Activated CD4-positive, alpha-beta T cell treated with anti-CD3 and anti-CD28 coated beads, Interleukin-2, amount 50 U/mL, for 4 hours (primary cell): Measurements from ENCODE around the gene FYN.
"Not testable (repeated sequence)": the region's sequence is repeated elsewhere in the genome, so short reads cannot be mapped to it uniquely, and the experiment has no call there.

Experiments used
- DNase-seq, 2 experiments: peaks; one replicate each; pipeline ENCODE4 v3.0.0-alpha.2; 2020

FYN gene

GRCh38 chr6:111873178-111874024 lies at the start of gene FYN:
Gene FYN, minus strand, starts transcription at chr6:111873452. Its CDS starts 153,401 bp downstream, at chr6:111720051.
- peak; percentile 99 to 100 for DNase-seq

GRCh38 chr6:111922454-111923297 lies 49.4 kb upstream of the FYN start:
- DNase-seq: no peak

GRCh38 chr6:111921103-111921502 lies 47.9 kb upstream of the FYN start:
- no peak for DNase-seq

GRCh38 chr6:111920578-111920977 lies 47.3 kb upstream of the FYN start:
- no peak for DNase-seq

- no peak for DNase-seq
These were observed 45.6 kb upstream of the FYN start for GRCh38 chr6:111918825-111919224.

GRCh38 chr6:111916747-111917146 lies 43.5 kb upstream of the FYN start:
- DNase-seq: no peak

DNA sequence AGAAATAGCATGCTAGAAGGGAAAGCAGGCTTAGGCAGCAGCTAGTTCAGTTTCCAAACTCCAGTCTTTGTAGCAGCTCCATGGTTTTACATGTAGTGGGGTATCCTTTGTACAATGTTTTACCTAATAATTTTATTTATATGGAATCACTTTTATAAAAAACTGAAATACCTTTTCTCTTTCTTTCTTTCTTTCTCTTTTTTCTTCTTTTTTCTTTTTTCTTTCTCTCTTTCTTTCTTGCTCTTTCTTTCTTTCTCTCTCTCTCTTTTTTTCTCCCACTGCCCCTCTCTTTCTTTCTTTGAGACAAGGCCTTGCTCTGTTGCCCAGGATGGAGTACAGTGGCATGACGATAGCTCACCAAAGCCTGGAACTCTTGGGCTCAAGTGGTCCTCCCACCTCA lies 41.4 kb upstream of the FYN start:
- no peak for DNase-seq

- no peak for DNase-seq
These were observed 39.7 kb upstream of the FYN start for GRCh38 chr6:111912904-111913303.

DNA sequence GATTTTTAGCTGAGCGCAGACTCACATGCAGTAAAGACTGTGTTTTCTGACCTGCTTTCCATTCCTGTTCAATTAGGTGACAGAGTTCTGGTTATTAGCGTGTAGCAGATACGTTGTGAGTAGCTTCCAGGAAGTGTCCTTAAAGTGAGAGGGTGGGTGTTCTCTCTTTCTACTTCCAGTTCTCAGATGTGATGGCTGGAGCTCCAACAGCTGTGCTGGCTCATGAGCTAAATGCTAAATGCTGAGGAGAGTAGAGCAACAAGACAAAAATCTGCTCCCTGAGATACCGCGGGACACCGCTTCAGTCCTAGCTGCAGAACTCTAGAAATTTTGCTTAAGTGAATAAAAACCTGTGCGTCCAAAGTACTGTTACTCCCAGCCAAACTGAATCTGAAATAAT lies 38.2 kb upstream of the FYN start:
- no peak for DNase-seq

DNA sequence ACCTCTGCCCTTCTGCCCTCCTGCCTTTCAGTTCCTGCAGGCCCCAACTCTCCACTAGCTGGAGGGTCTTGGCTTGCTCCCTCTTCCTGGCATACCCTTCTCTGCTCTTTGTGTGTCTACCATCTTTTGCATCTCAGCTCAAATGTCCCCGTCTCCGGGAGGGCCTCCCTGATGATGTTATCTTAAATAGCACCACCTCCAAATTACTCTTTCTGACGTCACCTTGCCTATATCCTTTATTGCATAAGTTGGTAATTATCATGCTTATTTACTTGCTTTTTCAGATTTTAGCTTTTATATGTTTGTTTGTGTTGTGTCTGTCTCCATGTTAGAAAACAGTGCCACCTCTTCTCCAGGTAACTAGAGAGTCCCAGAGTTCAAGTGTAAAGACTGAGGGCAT lies 36.0 kb upstream of the FYN start:
- no peak for DNase-seq

GRCh38 chr6:111908365-111908764 lies 35.1 kb upstream of the FYN start:
- DNase-seq: not testable (repeated sequence)

GRCh38 chr6:111900735-111901134 lies 27.5 kb upstream of the FYN start:
- DNase-seq: no peak

DNA sequence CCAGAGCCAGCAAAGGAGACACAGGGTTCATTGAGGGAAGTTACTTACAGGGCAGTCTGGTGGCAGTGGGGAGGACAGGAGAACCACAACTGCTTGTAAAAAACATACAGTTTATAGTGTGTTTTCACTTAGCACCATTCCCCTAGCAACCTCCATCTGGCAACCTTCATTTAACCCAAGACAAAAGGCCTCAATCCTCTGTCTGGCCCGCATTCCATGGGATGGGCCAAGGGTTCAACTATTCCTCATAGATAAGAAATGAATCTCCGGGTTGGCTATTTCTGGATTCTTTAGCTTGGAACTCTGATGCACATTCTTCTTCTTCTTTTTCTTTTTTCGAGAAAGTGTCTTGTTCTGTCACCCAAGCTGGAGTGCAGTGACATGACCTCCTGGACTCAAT lies 26.3 kb upstream of the FYN start:
- DNase-seq: no peak

DNA sequence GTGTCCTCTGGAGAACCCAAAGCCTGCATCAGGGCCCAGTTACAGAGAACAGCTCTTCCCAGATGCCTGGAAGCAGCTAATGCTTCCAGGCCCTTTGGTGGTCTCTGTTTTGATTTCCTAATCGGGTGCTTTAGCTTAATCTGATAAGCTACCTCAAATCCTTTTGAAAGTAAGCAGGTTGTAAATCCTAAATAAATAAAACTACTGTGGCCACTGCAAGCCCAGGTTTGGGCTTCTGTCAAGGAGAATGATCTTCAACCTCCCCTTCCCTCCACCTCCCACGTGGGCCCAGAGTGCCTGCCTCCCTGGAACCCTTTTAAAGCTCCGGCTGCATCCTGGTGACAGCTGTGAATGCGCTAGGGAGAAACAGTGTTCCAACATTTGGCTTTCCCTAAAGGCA lies 25.2 kb upstream of the FYN start:
- no peak for DNase-seq

DNA sequence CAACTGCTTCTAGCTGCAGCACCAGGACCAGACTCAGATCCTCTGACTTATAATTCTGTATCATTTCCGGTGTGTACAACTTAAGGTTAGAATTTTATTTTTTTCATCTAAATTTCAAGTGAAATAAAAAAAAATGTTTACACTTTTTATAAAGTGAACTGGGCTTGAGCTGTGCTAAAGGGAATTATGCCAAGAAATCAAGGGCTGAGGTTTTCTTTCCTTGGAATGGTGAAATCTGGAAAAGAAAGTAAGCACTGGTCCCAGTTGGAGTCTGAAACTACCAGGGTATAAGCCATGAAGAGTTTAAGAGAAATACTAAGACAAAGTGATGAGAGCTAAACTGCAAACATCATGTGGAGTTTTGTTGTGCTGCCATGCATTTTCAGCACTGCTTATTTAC lies 21.7 kb upstream of the FYN start:
- DNase-seq: no peak

- DNase-seq: no peak
These were observed 21.0 kb upstream of the FYN start for GRCh38 chr6:111894272-111894671.

DNA sequence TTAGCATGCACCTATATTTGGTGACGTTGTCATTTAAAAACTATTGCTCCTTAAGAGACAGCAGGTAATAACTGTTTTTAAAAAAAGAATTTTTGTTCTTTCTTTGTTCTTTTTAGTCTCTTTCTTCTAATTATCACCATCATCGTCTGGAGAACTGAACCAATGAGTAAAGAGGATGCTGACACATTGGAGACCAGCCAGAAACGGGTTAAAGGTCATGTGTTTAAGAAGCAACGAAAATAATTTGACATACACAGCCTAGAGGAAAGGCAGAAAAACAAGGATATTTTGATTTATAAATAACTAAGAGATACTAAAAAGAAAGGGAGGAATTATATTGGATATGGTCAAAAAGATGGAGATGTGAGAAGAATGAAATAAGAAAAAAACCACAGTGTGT lies 19.2 kb upstream of the FYN start:
- DNase-seq: no peak

DNA sequence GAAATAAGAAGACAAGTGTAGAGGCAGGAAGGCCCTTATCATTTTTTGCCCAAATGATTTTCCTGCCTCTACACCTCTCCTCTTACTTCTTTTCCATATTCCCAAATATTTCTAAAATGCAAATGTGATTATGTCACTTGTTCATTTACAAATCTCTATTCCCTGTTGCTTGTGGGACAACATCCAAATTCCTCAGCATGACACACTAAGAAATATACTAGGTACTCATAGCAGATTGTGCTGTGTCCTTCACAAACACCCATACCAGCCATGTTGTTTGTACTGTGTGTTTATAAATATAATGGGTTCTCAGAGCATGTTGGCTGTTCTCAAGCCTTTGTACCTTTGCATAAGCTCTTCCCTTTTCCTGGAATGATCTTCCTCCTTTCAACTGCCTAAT lies 17.7 kb upstream of the FYN start:
- DNase-seq: no peak

DNA sequence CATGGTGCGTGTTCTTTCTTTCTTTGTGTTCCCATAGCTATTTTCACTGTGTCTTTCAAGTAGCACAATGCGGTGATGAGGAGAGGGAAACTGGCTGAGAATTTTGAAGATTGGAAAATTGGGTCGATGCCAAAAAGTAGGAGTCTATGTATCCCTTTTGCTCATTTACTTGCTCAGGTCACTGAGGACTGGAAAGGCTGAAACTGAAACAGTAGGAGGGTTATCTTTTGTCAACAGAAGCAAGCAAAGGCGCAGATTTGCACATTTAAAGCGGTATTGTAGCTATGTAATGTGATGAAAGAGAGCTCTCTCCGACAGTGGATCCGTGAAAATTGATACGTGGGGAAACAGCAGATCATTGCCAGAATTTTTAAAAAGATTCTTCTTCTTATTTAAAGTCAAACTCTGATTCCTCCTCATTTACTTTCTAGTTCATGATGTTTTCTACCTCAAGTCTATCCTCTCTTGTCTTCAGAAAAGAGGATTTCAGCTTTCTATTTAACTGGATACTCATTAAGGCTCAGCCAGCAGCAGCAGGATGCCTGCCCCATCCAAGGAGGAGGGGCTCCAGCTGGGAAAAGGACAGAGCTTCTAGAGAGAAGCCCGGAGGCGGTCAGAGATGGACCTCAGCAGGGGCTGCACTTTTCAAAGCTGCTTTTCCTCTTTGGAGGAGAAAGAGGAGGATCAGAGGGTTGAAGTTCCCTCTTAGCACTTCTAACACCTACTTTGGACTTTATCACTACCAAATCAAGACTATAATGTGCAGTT lies 15.9 kb upstream of the FYN start:
- DNase-seq: no peak

GRCh38 chr6:111886793-111887192 lies 13.5 kb upstream of the FYN start:
- DNase-seq: not testable (repeated sequence)

DNA sequence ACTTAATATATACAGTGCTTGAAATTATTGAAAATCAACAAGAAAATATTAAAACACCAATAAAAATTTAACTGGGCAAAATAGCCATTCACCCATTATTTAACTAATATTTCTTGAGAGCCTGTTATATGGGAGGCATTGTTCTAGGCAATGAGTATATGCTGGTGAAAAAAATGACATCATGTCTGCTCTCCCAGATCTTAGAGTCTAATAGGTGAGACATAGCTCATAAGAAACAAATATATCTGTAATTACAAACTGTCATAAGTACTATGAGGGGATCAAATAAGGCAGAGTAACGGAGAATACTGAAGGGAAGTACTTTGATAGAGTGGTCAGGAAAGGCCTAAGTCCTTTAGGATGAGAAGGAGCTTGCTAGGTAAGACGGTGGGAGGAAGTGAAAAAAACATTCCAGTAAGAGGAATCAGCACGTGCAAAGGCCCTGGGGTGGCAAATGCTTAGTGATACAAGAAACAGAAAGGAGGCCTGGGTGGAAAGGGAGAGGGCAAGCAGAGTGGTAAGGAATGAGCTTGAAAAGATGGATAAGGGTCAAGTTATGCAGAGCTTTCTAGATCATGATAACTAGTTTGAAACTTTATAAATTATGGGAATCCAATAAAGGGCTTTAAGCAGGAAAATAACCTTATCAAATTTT lies 12.2 kb upstream of the FYN start:
- no peak for DNase-seq

DNA sequence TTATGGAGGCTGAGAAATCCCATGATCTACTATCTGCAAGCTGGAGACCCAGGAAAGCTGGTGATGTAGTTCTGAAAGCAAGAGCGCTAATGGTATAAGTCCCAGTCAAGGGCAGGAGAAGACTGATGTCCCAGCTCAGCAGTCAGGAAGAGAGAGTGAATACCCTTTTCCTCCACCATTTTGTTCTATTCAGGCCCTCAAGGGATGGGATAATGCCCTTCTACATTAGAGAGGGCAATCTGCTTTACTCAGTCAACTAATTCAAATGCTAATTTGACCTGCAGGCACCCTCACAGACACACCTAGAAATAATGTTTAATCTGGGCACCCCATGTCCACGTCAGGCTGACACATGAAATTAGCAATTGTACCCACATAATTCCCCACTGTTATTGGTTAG lies 10.8 kb upstream of the FYN start:
- DNase-seq: no peak
